ENCODE results near the gene ANAPC4.

DNA sequence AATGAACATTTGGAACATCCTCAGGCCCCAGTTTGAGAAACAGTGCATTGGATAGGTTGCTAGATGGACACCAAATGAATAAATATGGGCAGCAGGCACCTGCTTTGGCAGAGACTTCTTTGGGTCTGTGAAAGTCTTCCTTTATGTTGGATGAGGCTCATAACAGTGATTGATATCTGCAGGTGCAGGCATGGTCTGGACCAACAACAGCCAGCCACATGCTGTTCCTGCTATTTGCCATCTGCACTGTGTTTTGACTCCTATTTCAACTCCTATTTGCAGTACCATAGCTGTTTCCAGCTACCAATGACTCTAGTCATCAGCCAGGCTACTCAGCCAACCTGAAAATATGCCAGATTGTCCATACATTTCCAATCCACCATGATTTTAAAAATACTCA, 60.9 kb downstream of the ANAPC4 start:
- TF ChIP-seq SMC3 (conservative IDR thresholded peaks at IDR 0.05; ENCODE audit: poor library complexity) (no peak), EZH2 (IDR thresholded peaks at IDR 0.05; ENCODE audit: borderline replicate concordance, insufficient read depth, low read length, poor library complexity, severe bottlenecking) (no peak), POLR2AphosphoS5 (IDR thresholded peaks at IDR 0.05) (no peak), CTCF (IDR thresholded peaks at IDR 0.05; ENCODE audit: poor library complexity, severe bottlenecking) (no peak), EP300 (conservative IDR thresholded peaks at IDR 0.05; ENCODE audit: poor library complexity, severe bottlenecking) (no peak), MXI1 (conservative IDR thresholded peaks at IDR 0.05; ENCODE audit: poor library complexity, severe bottlenecking) (no peak)
- TF ChIP-seq, protein P1, sequence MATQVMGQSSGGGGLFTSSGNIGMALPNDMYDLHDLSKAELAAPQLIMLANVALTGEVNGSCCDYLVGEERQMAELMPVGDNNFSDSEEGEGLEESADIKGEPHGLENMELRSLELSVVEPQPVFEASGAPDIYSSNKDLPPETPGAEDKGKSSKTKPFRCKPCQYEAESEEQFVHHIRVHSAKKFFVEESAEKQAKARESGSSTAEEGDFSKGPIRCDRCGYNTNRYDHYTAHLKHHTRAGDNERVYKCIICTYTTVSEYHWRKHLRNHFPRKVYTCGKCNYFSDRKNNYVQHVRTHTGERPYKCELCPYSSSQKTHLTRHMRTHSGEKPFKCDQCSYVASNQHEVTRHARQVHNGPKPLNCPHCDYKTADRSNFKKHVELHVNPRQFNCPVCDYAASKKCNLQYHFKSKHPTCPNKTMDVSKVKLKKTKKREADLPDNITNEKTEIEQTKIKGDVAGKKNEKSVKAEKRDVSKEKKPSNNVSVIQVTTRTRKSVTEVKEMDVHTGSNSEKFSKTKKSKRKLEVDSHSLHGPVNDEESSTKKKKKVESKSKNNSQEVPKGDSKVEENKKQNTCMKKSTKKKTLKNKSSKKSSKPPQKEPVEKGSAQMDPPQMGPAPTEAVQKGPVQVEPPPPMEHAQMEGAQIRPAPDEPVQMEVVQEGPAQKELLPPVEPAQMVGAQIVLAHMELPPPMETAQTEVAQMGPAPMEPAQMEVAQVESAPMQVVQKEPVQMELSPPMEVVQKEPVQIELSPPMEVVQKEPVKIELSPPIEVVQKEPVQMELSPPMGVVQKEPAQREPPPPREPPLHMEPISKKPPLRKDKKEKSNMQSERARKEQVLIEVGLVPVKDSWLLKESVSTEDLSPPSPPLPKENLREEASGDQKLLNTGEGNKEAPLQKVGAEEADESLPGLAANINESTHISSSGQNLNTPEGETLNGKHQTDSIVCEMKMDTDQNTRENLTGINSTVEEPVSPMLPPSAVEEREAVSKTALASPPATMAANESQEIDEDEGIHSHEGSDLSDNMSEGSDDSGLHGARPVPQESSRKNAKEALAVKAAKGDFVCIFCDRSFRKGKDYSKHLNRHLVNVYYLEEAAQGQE (IDR thresholded peaks at IDR 0.05; ENCODE audit: borderline replicate concordance), result no peak

Data from neural cell (in vitro differentiated cells).